H9 (cell line): Measurements from ENCODE around the gene TMEM63B. TPM values are rescaled to one million over a fixed set of nuclear protein-coding genes. Genes with fewer than 3 reads are reported as not detected.

Experiments
- DNase-seq: peaks from one replicate; pipeline ENCODE4 v3.0.0-alpha.2; 2017
- H2AFZ ChIP-seq: one replicate; pipeline ENCODE4 v1.6.1; 2013; ENCODE audit warnings: mild to moderate bottlenecking, low read length, control low read depth, moderate library complexity
- H2AK5ac ChIP-seq: 2 replicates; pipeline ENCODE4 v1.6.1; 2013; ENCODE audit warnings: low read length, control low read depth, mixed read lengths; ENCODE audit not compliant: insufficient read length
- H2BK120ac ChIP-seq: one replicate; pipeline ENCODE4 v1.6.1; 2013; ENCODE audit warnings: low read depth, mild to moderate bottlenecking, low read length, control low read depth, inconsistent platforms; ENCODE audit not compliant: poor library complexity, severe bottlenecking
- H2BK12ac ChIP-seq: 2 replicates; pipeline ENCODE4 v1.6.1; 2013; ENCODE audit warnings: low read length, control low read depth, mixed read lengths, low read depth; ENCODE audit not compliant: insufficient read length
- H2BK15ac ChIP-seq: 2 replicates; pipeline ENCODE4 v1.6.1; 2013; ENCODE audit warnings: low read depth, low read length, control low read depth
- H2BK20ac ChIP-seq: one replicate; pipeline ENCODE4 v1.6.1; 2013; ENCODE audit warnings: low read depth, mild to moderate bottlenecking, low read length, control low read depth, inconsistent platforms; ENCODE audit not compliant: poor library complexity, severe bottlenecking
- H2BK5ac ChIP-seq: 2 replicates; pipeline ENCODE4 v1.6.1; 2013; ENCODE audit warnings: low read length, control low read depth, mixed read lengths; ENCODE audit not compliant: insufficient read length
- H3K14ac ChIP-seq: 2 replicates; pipeline ENCODE4 v1.6.1; 2013; ENCODE audit warnings: low read length, control low read depth; ENCODE audit not compliant: insufficient read depth
- H3K18ac ChIP-seq: 2 replicates; pipeline ENCODE4 v1.6.1; 2013; ENCODE audit warnings: low read depth, mild to moderate bottlenecking, mixed read lengths, low read length, control low read depth; ENCODE audit not compliant: insufficient read length
- H3K23ac ChIP-seq: 2 replicates; pipeline ENCODE4 v1.6.1; 2013; ENCODE audit warnings: low read length, control low read depth, mixed read lengths, low read depth; ENCODE audit not compliant: insufficient read length
- H3K23me2 ChIP-seq: 2 replicates; pipeline ENCODE4 v1.6.1; 2013; ENCODE audit warnings: low read depth, mild to moderate bottlenecking, mixed read lengths, low read length, control low read depth; ENCODE audit not compliant: insufficient read length, poor library complexity, severe bottlenecking
- H3K27ac ChIP-seq: 2 replicates; pipeline ENCODE4 v1.5.1; 2013; ENCODE audit warnings: low read length, control low read depth, mixed read lengths, low read depth; ENCODE audit not compliant: insufficient read length
- H3K27me3 ChIP-seq: 2 replicates; pipeline ENCODE4 v1.6.1; 2013; ENCODE audit warnings: low read length, control low read depth, inconsistent platforms; ENCODE audit not compliant: insufficient read depth
- H3K4ac ChIP-seq: 2 replicates; pipeline ENCODE4 v1.6.1; 2013; ENCODE audit warnings: low read depth, mild to moderate bottlenecking, control low read depth, inconsistent platforms, low read length, moderate library complexity
- H3K4me1 ChIP-seq: 2 replicates; pipeline ENCODE4 v1.6.1; 2013; ENCODE audit warnings: low read length, control low read depth, inconsistent platforms; ENCODE audit not compliant: insufficient read depth
- H3K4me2 ChIP-seq: 2 replicates; pipeline ENCODE4 v1.6.1; 2013; ENCODE audit warnings: low read length, control low read depth, mixed read lengths; ENCODE audit not compliant: insufficient read length, insufficient read depth
- H3K56ac ChIP-seq: 2 replicates; pipeline ENCODE4 v1.6.1; 2013; ENCODE audit warnings: low read depth, mild to moderate bottlenecking, mixed read lengths, low read length, control low read depth; ENCODE audit not compliant: insufficient read length
- H3K79me1 ChIP-seq: 2 replicates; pipeline ENCODE4 v1.6.1; 2013; ENCODE audit warnings: low read depth, mild to moderate bottlenecking, moderate library complexity, low read length, control low read depth, inconsistent platforms; ENCODE audit not compliant: insufficient read depth, poor library complexity, severe bottlenecking
- H3K79me2 ChIP-seq: 2 replicates; pipeline ENCODE4 v1.6.1; 2013; ENCODE audit warnings: low read length, control low read depth, inconsistent platforms; ENCODE audit not compliant: insufficient read depth
- H3K9ac ChIP-seq: 2 replicates; pipeline ENCODE4 v1.6.1; 2013; ENCODE audit warnings: low read length, control low read depth, mixed read lengths; ENCODE audit not compliant: insufficient read length; ENCODE audit errors: extremely low read depth
- H3K9me3 ChIP-seq: one replicate; pipeline ENCODE4 v1.6.1; 2013; ENCODE audit warnings: low read depth, low read length, inconsistent platforms; ENCODE audit not compliant: control insufficient read depth
- H3T11ph ChIP-seq: one replicate; pipeline ENCODE4 v1.6.1; 2013; ENCODE audit warnings: mild to moderate bottlenecking, low read length, control low read depth, inconsistent platforms
- H4K20me1 ChIP-seq: one replicate; pipeline ENCODE4 v1.6.1; 2013; ENCODE audit not compliant: control insufficient read depth, insufficient read length, insufficient read depth
- H4K5ac ChIP-seq: 2 replicates; pipeline ENCODE4 v1.6.1; 2013; ENCODE audit warnings: low read depth, mild to moderate bottlenecking, mixed read lengths, low read length, control low read depth; ENCODE audit not compliant: insufficient read length
- H4K8ac ChIP-seq: replicated peaks from 2 replicates; pipeline ENCODE4 v1.6.1; 2013; ENCODE audit warnings: low read length, control low read depth, mixed read lengths, low read depth; ENCODE audit not compliant: insufficient read length
- H4K91ac ChIP-seq: 2 replicates; pipeline ENCODE4 v1.6.1; 2013; ENCODE audit warnings: low read depth, mild to moderate bottlenecking, moderate library complexity, mixed read lengths, low read length, control low read depth; ENCODE audit not compliant: insufficient read length
- H3K27ac Mint-ChIP-seq, 3 experiments: 2 replicates in 2 of 3; 3 replicates in 1 of 3; pipeline ENCODE4 v1.8.0; 2020 to 2021; ENCODE audit warnings: mixed read lengths in 3 of 3, mild to moderate bottlenecking in 1 of 3, moderate library complexity in 1 of 3
- H3K27me3 Mint-ChIP-seq: 2 replicates; pipeline ENCODE4 v1.8.0; 2021; ENCODE audit warnings: low read depth, mild to moderate bottlenecking, moderate library complexity, mixed read lengths
- H3K36me3 Mint-ChIP-seq, 3 experiments: 2 replicates in 2 of 3; 3 replicates in 1 of 3; pipeline ENCODE4 v1.8.0; 2020 to 2021; ENCODE audit warnings: low read depth in 3 of 3, mixed read lengths in 3 of 3; ENCODE audit not compliant: insufficient read depth in 1 of 3
- H3K4me1 Mint-ChIP-seq, 2 experiments: 2 replicates each; pipeline ENCODE4 v1.8.0; 2020; ENCODE audit warnings: mixed read lengths in 2 of 2
- H3K4me3 Mint-ChIP-seq, 2 experiments: 2 replicates in 1 of 2; 3 replicates in 1 of 2; pipeline ENCODE4 v1.8.0; 2020 to 2021; ENCODE audit warnings: mild to moderate bottlenecking in 2 of 2, mixed read lengths in 2 of 2, moderate library complexity in 1 of 2
- H3K9me3 Mint-ChIP-seq, 2 experiments: 2 replicates in 1 of 2; 3 replicates in 1 of 2; pipeline ENCODE4 v1.8.0; 2020; ENCODE audit warnings: mild to moderate bottlenecking in 2 of 2, mixed read lengths in 2 of 2, moderate library complexity in 1 of 2
- WGBS: extraction: QIAGEN DNeasy Blood & Tissue Kit; methylation state at CpG from one replicate; pipeline ENCODE4 v1.1.7; 2013; ENCODE audit warnings: missing lambda C conversion rate, low lambda C conversion rate, mixed read lengths; ENCODE audit not compliant: insufficient read length; ENCODE audit errors: extremely low coverage; 5-methylcytosine and 5-hydroxymethylcytosine counted together
- total RNA-seq: library from RNA; stranded (reverse); gene quantifications from 2 replicates; pipeline ENCODE4 v1.2.1, GENCODE V29; 2021
- TF ChIP-seq, protein P1 (sequence below): fragments of 200-600 bp; sonication (generic); conservative IDR thresholded peaks from 3 replicates; pipeline ENCODE4 v1.8.0; 2021; ENCODE audit warnings: antibody characterized with exemption, mild to moderate bottlenecking

TMEM63B gene
- total RNA-seq, 1 experiment from 2014 or later: 56.3 TPM

DNA sequence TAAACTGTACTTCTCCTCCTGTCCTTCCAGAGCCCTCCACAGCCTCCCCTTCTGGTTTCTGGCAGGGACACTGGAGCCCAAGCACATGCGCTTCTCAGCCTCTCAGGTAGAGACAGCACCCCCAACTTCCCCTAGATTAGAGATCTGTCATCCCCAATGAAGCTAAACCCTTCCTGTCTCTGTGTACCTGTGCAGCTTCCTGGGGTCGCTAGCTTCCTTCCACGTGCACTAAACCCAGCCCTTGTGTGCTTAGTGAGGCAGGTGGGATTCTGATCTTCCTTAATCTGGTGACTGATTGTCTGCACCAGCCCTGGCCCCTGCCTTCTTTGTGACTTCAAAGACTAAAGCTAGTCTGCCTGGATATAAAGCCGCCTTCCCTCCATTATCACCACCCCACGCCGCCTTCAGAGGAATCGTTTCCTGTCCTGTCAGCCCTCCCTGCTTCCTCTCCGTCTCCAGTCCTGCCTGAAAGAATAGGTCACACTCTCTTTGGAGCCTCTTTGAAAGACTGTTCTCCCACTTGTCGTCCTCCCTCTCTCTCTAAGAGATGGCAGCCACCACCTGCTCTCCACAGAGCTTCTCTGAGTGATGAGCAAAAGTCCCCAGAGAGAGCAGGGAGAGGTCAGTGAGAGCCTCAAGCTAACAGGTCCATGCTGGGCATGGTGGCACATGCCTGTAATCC is 58.7 kb downstream of the TMEM63B start:
- no peak overlapping the region for H3K27ac ChIP-seq
- DNase-seq: no peak

More for the DNA sequence above, 58.7 kb downstream of the TMEM63B start:
- no peak overlapping the region for H3T11ph ChIP-seq
- H3K23me2 ChIP-seq: no peaks in the 10 kb centered on the region
- H4K8ac ChIP-seq: no peak overlapping the region
- no peak overlapping the region for H3K23ac ChIP-seq
- no peak overlapping the region for H2BK5ac ChIP-seq
- no peak overlapping the region for H2BK15ac ChIP-seq
- H2BK12ac ChIP-seq: no peak overlapping the region
- no peak overlapping the region for H3K4me2 ChIP-seq
- no peak overlapping the region for H4K5ac ChIP-seq
- no peak overlapping the region for H3K14ac ChIP-seq
- H3K27me3 ChIP-seq: no peaks in the 10 kb centered on the region
- TF ChIP-seq, protein P1, sequence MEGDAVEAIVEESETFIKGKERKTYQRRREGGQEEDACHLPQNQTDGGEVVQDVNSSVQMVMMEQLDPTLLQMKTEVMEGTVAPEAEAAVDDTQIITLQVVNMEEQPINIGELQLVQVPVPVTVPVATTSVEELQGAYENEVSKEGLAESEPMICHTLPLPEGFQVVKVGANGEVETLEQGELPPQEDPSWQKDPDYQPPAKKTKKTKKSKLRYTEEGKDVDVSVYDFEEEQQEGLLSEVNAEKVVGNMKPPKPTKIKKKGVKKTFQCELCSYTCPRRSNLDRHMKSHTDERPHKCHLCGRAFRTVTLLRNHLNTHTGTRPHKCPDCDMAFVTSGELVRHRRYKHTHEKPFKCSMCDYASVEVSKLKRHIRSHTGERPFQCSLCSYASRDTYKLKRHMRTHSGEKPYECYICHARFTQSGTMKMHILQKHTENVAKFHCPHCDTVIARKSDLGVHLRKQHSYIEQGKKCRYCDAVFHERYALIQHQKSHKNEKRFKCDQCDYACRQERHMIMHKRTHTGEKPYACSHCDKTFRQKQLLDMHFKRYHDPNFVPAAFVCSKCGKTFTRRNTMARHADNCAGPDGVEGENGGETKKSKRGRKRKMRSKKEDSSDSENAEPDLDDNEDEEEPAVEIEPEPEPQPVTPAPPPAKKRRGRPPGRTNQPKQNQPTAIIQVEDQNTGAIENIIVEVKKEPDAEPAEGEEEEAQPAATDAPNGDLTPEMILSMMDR: no peak
- Mint-ChIP-seq H3K9me3 (no peaks in the 10 kb centered on the region), H3K27ac (peak overlapping the region in 1 of 3 experiments; percentile 49; a peak in 3 of 7 replicates), H3K4me3 (peak overlapping the region in 1 of 2 experiments; percentile 25; a peak in 1 of 5 replicates), H3K36me3 (no peaks in the 10 kb centered on the region), H3K27me3 (peaks cover 4% of the 10 kb centered on the region), H3K4me1 (peaks cover 19 to 27% of the 10 kb centered on the region in 2 experiments)
- H2AK5ac ChIP-seq: no peak overlapping the region
- H3K79me1 ChIP-seq: no peaks in the 10 kb centered on the region
- no peak overlapping the region for H3K4ac ChIP-seq
- H4K20me1 ChIP-seq: no peaks in the 10 kb centered on the region
- H3K56ac ChIP-seq: no peak overlapping the region
- peak overlapping the region; percentile 39 for H3K18ac ChIP-seq
- no peaks in the 10 kb centered on the region for H3K9me3 ChIP-seq
- no peak overlapping the region for H3K9ac ChIP-seq
- no peak overlapping the region for H4K91ac ChIP-seq
- no peaks in the 10 kb centered on the region for H3K79me2 ChIP-seq
- no peak overlapping the region for H2BK120ac ChIP-seq
- peaks cover 8% of the 10 kb centered on the region; the same call in 1 of the 2 replicates for H3K4me1 ChIP-seq
- WGBS: no CpG with 5 or more reads among the region's 9 CpGs
- no peak overlapping the region for H2BK20ac ChIP-seq
- H2AFZ ChIP-seq: peak overlapping the region; percentile 84
